CD4-positive, alpha-beta memory T cell (primary cell): ENCODE results near the gene SEMA4D. TPM values are rescaled to one million over a fixed set of nuclear protein-coding genes. Genes with fewer than 3 reads are reported as not detected.
A peak's percentile ranks its signal among the peaks of the same experiment; 100 is the strongest.

Source experiments
- CTCF ChIA-PET: fragments of 350-600 bp; sonication (Branson Sonifier 250); formaldehyde crosslinking; loops from one replicate; lab custom pipeline; 2021; ENCODE audit warnings: inconsistent platforms; ENCODE audit not compliant: partially characterized antibody; lab: Charles Lee
- POLR2A ChIA-PET: fragments of 350-600 bp; sonication (Branson Sonifier 250); formaldehyde crosslinking; loops from one replicate; lab custom pipeline; 2021; ENCODE audit not compliant: partially characterized antibody; lab: Charles Lee
- DNase-seq, 5 donors: peaks; one replicate each; pipeline versions ENCODE4 v3.0.0 to v3.0.0-alpha.2; 2020 to 2022; ENCODE audit warnings: mixed read lengths in 1 of 5
- H3K27ac ChIP-seq: one replicate; pipeline ENCODE4 v1.7.0; 2013; ENCODE audit warnings: low read depth, low read length
- H3K27me3 ChIP-seq: 2 replicates; pipeline ENCODE4 v1.7.0; 2013; ENCODE audit warnings: mild to moderate bottlenecking, low read length, moderate library complexity; ENCODE audit not compliant: insufficient read depth
- H3K36me3 ChIP-seq: 2 replicates; pipeline ENCODE4 v1.7.0; 2013; ENCODE audit warnings: mild to moderate bottlenecking, low read length, moderate library complexity; ENCODE audit not compliant: insufficient read depth
- H3K4me1 ChIP-seq: 2 replicates; pipeline ENCODE4 v1.7.0; 2013; ENCODE audit warnings: mild to moderate bottlenecking, low read length, moderate library complexity; ENCODE audit not compliant: insufficient read depth
- H3K4me3 ChIP-seq, 2 donors: one replicate each; pipeline ENCODE4 v1.7.0; 2013; ENCODE audit warnings: low read length in 2 of 2, mild to moderate bottlenecking in 1 of 2
- H3K9me3 ChIP-seq, 2 donors: one replicate each; pipeline ENCODE4 v1.7.0; 2013; ENCODE audit warnings: low read length in 2 of 2, control low read depth in 1 of 2; ENCODE audit not compliant: control insufficient read depth in 1 of 2
- H3K27ac Mint-ChIP-seq, 7 donors: one replicate each; pipeline ENCODE4 v1.8.0; 2020 to 2021; ENCODE audit warnings: mixed read lengths in 7 of 7, mild to moderate bottlenecking in 6 of 7, inconsistent platforms in 3 of 7, moderate library complexity in 3 of 7
- H3K27me3 Mint-ChIP-seq, 2 donors: one replicate each; pipeline ENCODE4 v1.8.0; 2020 to 2021; ENCODE audit warnings: mixed read lengths in 2 of 2
- H3K36me3 Mint-ChIP-seq, 2 donors: one replicate each; pipeline ENCODE4 v1.8.0; 2020 to 2021; ENCODE audit warnings: mixed read lengths in 2 of 2, inconsistent platforms in 1 of 2, mild to moderate bottlenecking in 1 of 2
- H3K4me1 Mint-ChIP-seq, 4 donors: one replicate each; pipeline ENCODE4 v1.8.0; 2020 to 2021; ENCODE audit warnings: mixed read lengths in 4 of 4, mild to moderate bottlenecking in 1 of 4
- H3K4me3 Mint-ChIP-seq, 8 donors: one replicate each; pipeline ENCODE4 v1.8.0; 2020 to 2021; ENCODE audit warnings: mixed read lengths in 8 of 8, mild to moderate bottlenecking in 7 of 8, moderate library complexity in 6 of 8, inconsistent platforms in 3 of 8
- H3K9me3 Mint-ChIP-seq, 8 donors: one replicate each; pipeline ENCODE4 v1.8.0; 2020 to 2021; ENCODE audit warnings: mixed read lengths in 8 of 8, mild to moderate bottlenecking in 5 of 8, inconsistent platforms in 3 of 8, moderate library complexity in 1 of 8
- intact Hi-C: fragments of 100-400 bp; cut with micrococcal nuclease; formaldehyde crosslinking; loops from one replicate; pipeline ENCODE4 v1.15.1; 2023
- polyA plus RNA-seq, 2 donors: library from polyadenylated mRNA; unstranded; fragments of 300-500 nt; fragmentation: Illumina TruSeq; gene quantifications; one replicate each; pipeline ENCODE4 v1.2.3, GENCODE V29; 2021
- total RNA-seq, 2 experiments: library from RNA; stranded (reverse); gene quantifications; one replicate each; pipeline ENCODE4 v1.2.3, GENCODE V29; 2021

Gene SEMA4D
- total and polyA plus RNA-seq, 4 experiments from 2014 or later, result 49.5 to 410 (median 280) TPM

DNA sequence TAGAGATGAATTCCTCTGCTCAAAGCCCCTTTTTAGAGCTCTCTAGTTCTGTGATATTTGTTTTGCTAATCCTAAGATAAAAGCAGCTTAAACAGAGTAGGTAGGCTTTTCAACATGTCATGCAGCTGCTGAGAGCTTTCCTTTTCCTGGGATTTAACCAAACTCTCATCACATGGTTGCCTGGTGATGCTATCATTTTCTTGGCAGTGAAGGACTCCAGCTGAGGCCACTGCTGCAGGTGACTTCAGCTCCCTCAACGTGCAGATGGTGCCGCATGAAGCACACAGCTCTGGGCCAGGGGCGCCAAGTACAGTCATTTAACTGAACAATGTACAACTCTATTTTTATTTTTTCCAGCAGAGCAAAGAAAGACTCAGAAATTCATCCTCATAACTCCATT, 137.4 kb downstream of the SEMA4D start:
- H3K36me3 Mint-ChIP-seq, result peaks cover 50 to 72% of the 10 kb centered on the region in 2 donors
- H3K36me3 ChIP-seq, result peaks cover 56% of the 10 kb centered on the region
- H3K27ac ChIP-seq, result no peak overlapping the region
- intact Hi-C loops, result no loop called here
- peak overlapping the region in 6 of 7 donors; percentile 20 to 60 (median 46) for H3K27ac Mint-ChIP-seq
- ChIA-PET CTCF (no interaction called here), POLR2A (interaction anchor here (1.2 kb wide), 1 partner anchor 9 kb away, joined by 3 read pairs; no protein-coding TSS in a partner anchor)
- no peaks in the 10 kb centered on the region for H3K27me3 ChIP-seq
- H3K4me3 ChIP-seq, result no peak overlapping the region
- H3K4me1 Mint-ChIP-seq, result peaks cover 0 to 11% (median 4%) of the 10 kb centered on the region in 4 donors
- DNase-seq, result no peak
- H3K27me3 Mint-ChIP-seq, result no peaks in the 10 kb centered on the region
- H3K9me3 Mint-ChIP-seq, result peaks cover 0 to 4% (median 0%) of the 10 kb centered on the region in 8 donors
- H3K4me3 Mint-ChIP-seq, result no peak overlapping the region
- no peaks in the 10 kb centered on the region for H3K9me3 ChIP-seq
- H3K4me1 ChIP-seq, result no peaks in the 10 kb centered on the region

DNA sequence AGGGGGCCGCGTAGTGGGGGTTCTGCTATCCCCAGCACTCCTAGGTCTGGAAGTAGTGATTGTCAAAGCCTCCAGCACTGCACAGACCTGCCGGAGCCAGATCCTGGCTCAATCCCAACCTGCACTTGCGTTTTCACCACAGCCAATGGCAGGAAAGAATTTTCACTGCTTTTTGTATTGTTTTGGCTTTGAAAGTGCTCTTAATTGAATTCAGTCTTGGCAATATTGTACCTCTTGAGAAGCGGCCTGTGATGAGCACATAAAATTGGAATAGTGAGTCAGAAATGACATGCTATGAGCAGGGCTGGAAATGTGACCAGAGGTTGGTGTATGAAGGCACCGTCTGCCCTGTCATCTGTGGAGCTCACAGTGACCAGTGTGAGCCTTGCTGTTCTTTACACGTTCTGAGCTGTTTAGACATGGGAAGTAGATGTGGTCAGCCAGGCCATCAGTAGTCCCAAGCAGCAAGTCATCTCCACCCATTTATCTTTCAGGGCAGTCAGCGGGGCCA, 138.1 kb downstream of the SEMA4D start:
- intact Hi-C loops, result no loop called here
- peak overlapping the region in 5 of 7 donors; percentile 29 to 84 (median 67) for H3K27ac Mint-ChIP-seq
- POLR2A ChIA-PET, result interaction anchor here (1.2 kb wide), 1 partner anchor 8 kb away, joined by 3 read pairs; no protein-coding TSS in a partner anchor

DNA sequence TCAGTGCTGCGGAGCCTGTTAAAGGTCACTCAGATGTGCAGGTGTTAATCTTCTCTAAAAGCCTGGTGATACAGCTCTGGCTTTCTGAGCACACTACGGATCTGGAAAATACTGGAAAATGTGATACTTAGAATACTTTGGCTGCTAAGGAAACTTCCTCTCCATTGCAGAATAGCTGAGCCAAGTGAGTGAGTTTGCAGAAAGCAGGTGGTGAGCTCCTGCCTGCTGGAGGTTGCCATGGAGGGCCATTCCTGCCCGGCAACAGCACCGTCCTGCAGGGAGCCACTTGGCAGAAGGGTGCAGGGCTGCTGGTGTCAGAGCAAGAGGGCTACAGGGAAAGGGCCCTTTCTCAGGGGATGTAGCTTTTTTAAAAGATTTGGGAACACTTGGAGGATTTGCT, 138.9 kb downstream of the SEMA4D start:
- peaks cover 70% of the 10 kb centered on the region for H3K36me3 ChIP-seq
- H3K9me3 ChIP-seq, result no peaks in the 10 kb centered on the region
- H3K9me3 Mint-ChIP-seq, result peaks cover 0 to 2% (median 0%) of the 10 kb centered on the region in 8 donors
- DNase-seq, result no peak
- H3K4me3 ChIP-seq, result no peak overlapping the region
- no peaks in the 10 kb centered on the region for H3K27me3 ChIP-seq
- CTCF ChIA-PET, result no interaction called here
- H3K27me3 Mint-ChIP-seq, result no peaks in the 10 kb centered on the region
- H3K27ac Mint-ChIP-seq, result peak overlapping the region in 3 of 7 donors; percentile 13 to 75 (median 43)
- H3K4me3 Mint-ChIP-seq, result no peak overlapping the region
- intact Hi-C loops, result no loop called here
- POLR2A ChIA-PET, result no interaction called here
- peaks cover 0 to 15% (median 4%) of the 10 kb centered on the region in 4 donors for H3K4me1 Mint-ChIP-seq
- H3K36me3 Mint-ChIP-seq, result peaks cover 60 to 87% of the 10 kb centered on the region in 2 donors
- H3K27ac ChIP-seq, result no peak overlapping the region
- no peaks in the 10 kb centered on the region for H3K4me1 ChIP-seq

More for the DNA sequence above, 138.1 kb downstream of the SEMA4D start:
- Mint-ChIP-seq H3K27me3 (no peaks in the 10 kb centered on the region), H3K36me3 (peaks cover 55 to 79% of the 10 kb centered on the region in 2 donors), H3K9me3 (peaks cover 0 to 4% (median 0%) of the 10 kb centered on the region in 8 donors), H3K4me3 (no peak overlapping the region), H3K4me1 (peaks cover 0 to 11% (median 3%) of the 10 kb centered on the region in 4 donors)
- H3K4me3 ChIP-seq, result no peak overlapping the region
- H3K4me1 ChIP-seq, result no peaks in the 10 kb centered on the region
- CTCF ChIA-PET, result no interaction called here
- H3K36me3 ChIP-seq, result peaks cover 62% of the 10 kb centered on the region
- no peak overlapping the region for H3K27ac ChIP-seq
- no peak for DNase-seq
- H3K9me3 ChIP-seq, result no peaks in the 10 kb centered on the region
- no peaks in the 10 kb centered on the region for H3K27me3 ChIP-seq

DNA sequence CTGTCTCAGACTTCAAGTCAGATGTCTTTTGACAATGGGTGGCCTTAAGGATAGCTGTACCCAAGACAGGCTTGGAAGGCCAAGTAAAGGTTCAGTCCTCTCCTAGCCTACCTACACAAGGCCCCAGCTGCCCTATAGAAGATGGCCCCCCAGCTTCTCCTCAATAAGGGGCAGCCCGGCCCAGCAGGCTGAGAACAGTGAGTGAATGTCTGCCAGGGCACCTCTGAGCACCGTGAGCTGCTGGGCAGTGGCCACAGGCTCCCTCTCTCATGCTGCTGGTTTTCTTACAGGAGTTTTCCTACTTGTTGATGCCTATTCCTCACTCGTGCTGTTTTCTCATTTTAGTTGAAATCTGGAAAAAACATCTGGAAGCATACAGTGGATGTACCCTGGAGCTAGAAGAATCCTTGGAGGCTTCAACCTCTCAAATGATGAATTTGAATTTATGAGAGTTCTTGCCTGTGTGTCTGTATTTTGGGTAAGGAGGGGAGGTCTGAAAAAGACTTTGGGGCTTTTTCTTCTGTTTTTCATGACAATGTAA, 139.5 kb downstream of the SEMA4D start:
- CTCF ChIA-PET, result interaction anchor here (1.6 kb wide), 1 partner anchor 191 kb away, joined by 4 read pairs; no protein-coding TSS in a partner anchor
- Histone ChIP-seq H3K4me1 (no peaks in the 10 kb centered on the region), H3K27ac (no peak overlapping the region), H3K4me3 (no peak overlapping the region), H3K36me3 (peaks cover 76% of the 10 kb centered on the region), H3K27me3 (no peaks in the 10 kb centered on the region), H3K9me3 (no peaks in the 10 kb centered on the region)
- intact Hi-C loops, result no loop called here
- DNase-seq, result no peak
- Mint-ChIP-seq H3K4me3 (no peak overlapping the region), H3K36me3 (peaks cover 64 to 92% of the 10 kb centered on the region in 2 donors), H3K27ac (peak overlapping the region; percentile 8 to 75 (median 29)), H3K4me1 (peaks cover 0 to 21% (median 7%) of the 10 kb centered on the region in 4 donors), H3K9me3 (no peaks in the 10 kb centered on the region), H3K27me3 (no peaks in the 10 kb centered on the region)
- POLR2A ChIA-PET, result interaction anchor here (0.9 kb wide), 1 partner anchor 34 kb away, joined by 3 read pairs; no protein-coding TSS in a partner anchor

DNA sequence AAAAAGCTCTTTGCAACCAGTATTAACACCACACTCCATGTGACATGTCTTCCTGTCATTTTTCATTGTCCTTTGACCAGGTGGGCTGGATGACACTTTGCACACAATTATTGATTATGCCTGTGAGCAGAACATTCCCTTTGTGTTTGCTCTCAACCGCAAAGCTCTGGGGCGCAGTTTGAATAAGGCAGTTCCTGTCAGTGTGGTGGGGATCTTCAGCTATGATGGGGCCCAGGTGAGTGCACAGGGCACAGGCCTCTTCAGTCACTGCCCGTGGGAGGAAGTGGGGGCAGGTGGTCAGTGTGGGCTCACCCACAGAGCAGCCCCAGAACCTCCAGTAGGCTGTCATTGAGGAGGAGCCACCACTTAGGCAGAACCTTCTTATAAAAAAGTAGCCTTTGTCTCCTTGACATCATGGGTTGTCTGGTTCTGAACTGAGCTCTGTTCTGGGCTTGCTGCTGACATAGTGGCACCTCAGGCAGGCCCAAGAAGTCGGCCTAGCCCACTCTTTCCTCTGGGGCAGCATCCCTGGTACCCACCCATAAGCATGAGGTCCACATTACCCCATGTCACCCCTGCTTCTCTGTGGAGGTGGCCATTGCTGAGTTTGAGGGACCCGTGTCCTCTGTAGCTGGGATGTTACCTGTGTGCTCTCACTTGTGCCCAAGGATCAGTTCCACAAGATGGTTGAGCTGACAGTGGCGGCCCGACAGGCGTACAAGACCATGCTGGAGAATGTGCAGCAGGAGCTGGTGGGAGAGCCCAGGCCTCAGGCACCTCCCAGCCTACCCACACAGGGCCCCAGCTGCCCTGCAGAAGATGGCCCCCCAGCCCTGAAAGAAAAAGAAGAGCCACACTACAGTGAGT, 140.3 kb downstream of the SEMA4D start:
- intact Hi-C loops, result no loop called here
- Mint-ChIP-seq H3K27ac (peak overlapping the region in 6 of 7 donors; percentile 42 to 89 (median 82)), H3K4me3 (no peak overlapping the region), H3K4me1 (peaks cover 3 to 30% (median 13%) of the 10 kb centered on the region in 4 donors), H3K36me3 (peaks cover 68 to 97% of the 10 kb centered on the region in 2 donors), H3K27me3 (no peaks in the 10 kb centered on the region), H3K9me3 (no peaks in the 10 kb centered on the region)
- no peak overlapping the region for H3K4me3 ChIP-seq
- peaks cover 6% of the 10 kb centered on the region for H3K4me1 ChIP-seq
- peaks cover 84% of the 10 kb centered on the region for H3K36me3 ChIP-seq
- H3K9me3 ChIP-seq, result no peaks in the 10 kb centered on the region
- ChIA-PET CTCF (interaction anchor here (1.6 kb wide), 1 partner anchor 192 kb away, joined by 4 read pairs; no protein-coding TSS in a partner anchor), POLR2A (interaction anchor here (0.9 kb wide), 1 partner anchor 33 kb away, joined by 3 read pairs; no protein-coding TSS in a partner anchor)
- H3K27ac ChIP-seq, result no peak overlapping the region
- H3K27me3 ChIP-seq, result no peaks in the 10 kb centered on the region
- no peak for DNase-seq

DNA sequence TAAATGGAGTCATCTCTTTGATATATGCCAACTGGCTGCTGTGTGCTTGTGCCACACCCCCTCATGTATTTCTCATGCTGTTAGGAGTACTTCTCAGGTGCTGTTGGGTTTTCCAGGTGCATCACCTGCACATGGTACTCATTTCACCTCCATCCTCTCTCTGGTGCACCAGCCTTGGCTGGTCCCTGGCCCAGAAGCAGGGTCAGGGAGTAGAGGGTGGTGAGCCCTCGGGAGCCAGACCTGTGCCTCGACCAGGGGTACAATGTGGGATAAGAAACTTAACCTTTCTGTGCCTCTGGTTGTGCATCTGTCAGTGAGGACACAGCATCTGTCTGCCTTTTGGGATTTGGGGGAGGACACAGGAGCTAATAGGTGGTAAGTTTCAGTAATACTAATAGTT, 141.1 kb downstream of the SEMA4D start:
- CTCF ChIA-PET, result interaction anchor here (1.6 kb wide), 1 partner anchor 192 kb away, joined by 4 read pairs; no protein-coding TSS in a partner anchor
- no peak overlapping the region for H3K27ac ChIP-seq
- no peak for DNase-seq
- intact Hi-C loops, result no loop called here
- H3K4me3 ChIP-seq, result no peak overlapping the region
- Mint-ChIP-seq H3K27me3 (no peaks in the 10 kb centered on the region), H3K4me3 (no peak overlapping the region), H3K36me3 (peaks cover 71 to 98% of the 10 kb centered on the region in 2 donors), H3K4me1 (peaks cover 11 to 37% (median 20%) of the 10 kb centered on the region in 4 donors), H3K27ac (peak overlapping the region in 2 of 7 donors; percentile 86 to 89), H3K9me3 (no peaks in the 10 kb centered on the region)
- H3K4me1 ChIP-seq, result peaks cover 13% of the 10 kb centered on the region
- POLR2A ChIA-PET, result no interaction called here
- H3K9me3 ChIP-seq, result no peaks in the 10 kb centered on the region
- peaks cover 84% of the 10 kb centered on the region for H3K36me3 ChIP-seq
- H3K27me3 ChIP-seq, result no peaks in the 10 kb centered on the region
